Osteoblast (primary cell): ENCODE results near the gene INSRR. TPM values are rescaled to one million over a fixed set of nuclear protein-coding genes. Genes with fewer than 3 reads are reported as not detected.

Experiments
- DNase-seq: peaks from one replicate; pipeline ENCODE4 v3.0.0; 2011; ENCODE audit warnings: low spot score, mixed read lengths; ENCODE audit not compliant: insufficient read length; ENCODE audit errors: missing footprints
- H2AFZ ChIP-seq: 2 replicates; pipeline ENCODE4 v1.6.0; 2011; ENCODE audit warnings: mild to moderate bottlenecking, low read length
- H3K27ac ChIP-seq: 2 replicates; pipeline ENCODE4 v1.5.1; 2011; ENCODE audit warnings: mild to moderate bottlenecking, low read depth, low read length, moderate library complexity
- H3K27me3 ChIP-seq: 2 replicates; pipeline ENCODE4 v1.6.0; 2012; ENCODE audit warnings: mild to moderate bottlenecking, control low read depth, inconsistent platforms, low read length, moderate library complexity; ENCODE audit not compliant: insufficient read depth
- H3K36me3 ChIP-seq: 2 replicates; pipeline ENCODE4 v1.5.1; 2011; ENCODE audit warnings: mild to moderate bottlenecking, low read length, control low read depth, moderate library complexity; ENCODE audit not compliant: insufficient read depth
- H3K4me1 ChIP-seq: 2 replicates; pipeline ENCODE4 v1.5.1; 2011; ENCODE audit warnings: mild to moderate bottlenecking, low read length, control low read depth, moderate library complexity; ENCODE audit not compliant: insufficient read depth
- H3K4me2 ChIP-seq: 2 replicates; pipeline ENCODE4 v1.6.0; 2011; ENCODE audit warnings: mild to moderate bottlenecking, low read length; ENCODE audit not compliant: insufficient read depth
- H3K4me3 ChIP-seq: fragments of 200-600 bp; sonication (generic); 3 replicates; pipeline ENCODE4 v1.5.1; 2012; ENCODE audit warnings: mild to moderate bottlenecking, low read length, inconsistent platforms; ENCODE audit not compliant: insufficient read depth
- H3K79me2 ChIP-seq: 2 replicates; pipeline ENCODE4 v1.6.0; 2012; ENCODE audit warnings: mild to moderate bottlenecking, low read length, control low read depth, inconsistent platforms; ENCODE audit not compliant: insufficient read depth
- H3K9me3 ChIP-seq: 2 replicates; pipeline ENCODE4 v1.5.1; 2011; ENCODE audit warnings: low read depth, low read length, control low read depth
- H4K20me1 ChIP-seq: 2 replicates; pipeline ENCODE4 v1.6.0; 2012; ENCODE audit warnings: mild to moderate bottlenecking, low read length, control low read depth; ENCODE audit not compliant: insufficient read depth
- total RNA-seq: library from RNA; depleted of rRNA; stranded (reverse); fragments of >200 nt; gene quantifications from 2 replicates; pipeline ENCODE4 v1.2.3, GENCODE V29; 2012
- TF ChIP-seq, protein P1 (sequence below): IDR thresholded peaks from 2 replicates; pipeline ENCODE4 v1.5.1; 2011; ENCODE audit warnings: mild to moderate bottlenecking, low read depth, low read length, moderate library complexity; ENCODE audit errors: extremely low read depth

Gene INSRR
- total RNA-seq, 1 donor: 0.36 TPM

DNA sequence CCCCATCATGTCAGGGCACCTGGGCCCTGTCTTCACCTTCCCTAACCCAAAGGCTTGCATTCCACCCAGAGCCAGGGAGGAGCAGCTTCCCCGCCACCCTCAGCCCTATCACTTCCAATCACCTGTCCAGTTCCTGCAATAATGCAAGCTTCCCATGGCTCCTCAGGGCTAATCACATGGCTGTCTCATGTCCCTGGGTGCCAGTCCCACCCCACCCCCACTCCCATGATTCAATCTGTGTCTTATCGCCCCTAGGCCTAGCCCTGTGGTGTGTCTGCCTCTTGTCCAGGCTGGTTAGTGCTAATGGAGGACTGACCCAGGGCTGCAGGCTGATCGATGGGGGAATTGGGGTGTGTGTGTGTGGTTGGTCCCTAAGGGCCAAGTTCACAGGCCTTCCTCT is 23.6 kb upstream of the INSRR start:
- no peaks in the 10 kb centered on the region for H3K9me3 ChIP-seq
- H3K4me3 ChIP-seq: no peak overlapping the region
- no peak overlapping the region for H3K27ac ChIP-seq
- no peaks in the 10 kb centered on the region for H3K79me2 ChIP-seq
- H3K36me3 ChIP-seq: no peaks in the 10 kb centered on the region
- H4K20me1 ChIP-seq: no peaks in the 10 kb centered on the region
- TF ChIP-seq, protein P1, sequence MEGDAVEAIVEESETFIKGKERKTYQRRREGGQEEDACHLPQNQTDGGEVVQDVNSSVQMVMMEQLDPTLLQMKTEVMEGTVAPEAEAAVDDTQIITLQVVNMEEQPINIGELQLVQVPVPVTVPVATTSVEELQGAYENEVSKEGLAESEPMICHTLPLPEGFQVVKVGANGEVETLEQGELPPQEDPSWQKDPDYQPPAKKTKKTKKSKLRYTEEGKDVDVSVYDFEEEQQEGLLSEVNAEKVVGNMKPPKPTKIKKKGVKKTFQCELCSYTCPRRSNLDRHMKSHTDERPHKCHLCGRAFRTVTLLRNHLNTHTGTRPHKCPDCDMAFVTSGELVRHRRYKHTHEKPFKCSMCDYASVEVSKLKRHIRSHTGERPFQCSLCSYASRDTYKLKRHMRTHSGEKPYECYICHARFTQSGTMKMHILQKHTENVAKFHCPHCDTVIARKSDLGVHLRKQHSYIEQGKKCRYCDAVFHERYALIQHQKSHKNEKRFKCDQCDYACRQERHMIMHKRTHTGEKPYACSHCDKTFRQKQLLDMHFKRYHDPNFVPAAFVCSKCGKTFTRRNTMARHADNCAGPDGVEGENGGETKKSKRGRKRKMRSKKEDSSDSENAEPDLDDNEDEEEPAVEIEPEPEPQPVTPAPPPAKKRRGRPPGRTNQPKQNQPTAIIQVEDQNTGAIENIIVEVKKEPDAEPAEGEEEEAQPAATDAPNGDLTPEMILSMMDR: no peak
- H3K4me2 ChIP-seq: no peak overlapping the region
- peaks cover 35% of the 10 kb centered on the region for H3K27me3 ChIP-seq
- no peaks in the 10 kb centered on the region for H3K4me1 ChIP-seq
- no peak overlapping the region for H2AFZ ChIP-seq
- DNase-seq: no peak

DNA sequence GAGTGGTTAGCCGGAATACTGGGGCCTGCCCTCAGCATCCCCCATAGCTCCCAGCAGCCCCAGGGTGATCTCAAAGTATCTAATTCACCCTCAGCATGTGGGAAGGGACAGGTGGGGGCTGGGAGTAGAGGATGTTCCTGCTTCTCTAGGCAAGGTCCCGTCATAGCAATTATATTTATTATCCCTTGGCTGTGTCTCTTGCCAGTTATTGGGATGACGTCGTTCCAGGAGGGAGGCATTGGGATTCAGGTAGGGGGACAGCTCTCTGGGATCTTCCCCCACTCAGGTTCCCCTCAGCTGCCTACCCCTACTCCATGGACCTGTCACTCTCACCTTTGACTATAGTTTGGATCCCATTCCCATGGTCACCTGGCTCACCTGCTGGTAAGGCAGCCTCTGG is 22.7 kb upstream of the INSRR start:
- peaks cover 41% of the 10 kb centered on the region for H3K27me3 ChIP-seq
- no peak overlapping the region for H3K4me2 ChIP-seq
- H4K20me1 ChIP-seq: no peaks in the 10 kb centered on the region
- H3K9me3 ChIP-seq: no peaks in the 10 kb centered on the region
- H3K27ac ChIP-seq: no peak overlapping the region
- H2AFZ ChIP-seq: no peak overlapping the region
- TF ChIP-seq, protein P1: no peak
- no peaks in the 10 kb centered on the region for H3K36me3 ChIP-seq
- no peaks in the 10 kb centered on the region for H3K4me1 ChIP-seq
- no peaks in the 10 kb centered on the region for H3K79me2 ChIP-seq
- no peak for DNase-seq
- H3K4me3 ChIP-seq: no peak overlapping the region

DNA sequence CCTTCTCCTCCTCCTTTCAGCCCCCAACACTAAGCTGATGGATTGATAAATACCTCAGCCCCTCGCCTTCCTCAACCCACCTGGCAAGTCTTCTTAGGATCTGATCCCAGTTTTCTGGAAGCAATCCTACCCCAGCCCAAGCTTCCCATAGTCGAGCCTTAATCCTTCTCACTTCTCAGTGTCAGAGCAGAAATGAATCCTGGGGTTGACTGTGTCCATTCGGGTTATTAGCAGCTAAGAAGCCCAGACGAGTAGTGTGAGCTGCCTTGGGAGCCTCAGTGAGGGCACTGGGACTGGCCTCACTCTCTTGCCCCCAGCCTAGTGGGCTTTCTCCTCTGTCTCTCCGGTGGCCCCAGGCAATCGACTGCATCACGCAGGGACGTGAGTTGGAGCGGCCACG is 22.2 kb upstream of the INSRR start:
- H3K27me3 ChIP-seq: peaks cover 40% of the 10 kb centered on the region

DNA sequence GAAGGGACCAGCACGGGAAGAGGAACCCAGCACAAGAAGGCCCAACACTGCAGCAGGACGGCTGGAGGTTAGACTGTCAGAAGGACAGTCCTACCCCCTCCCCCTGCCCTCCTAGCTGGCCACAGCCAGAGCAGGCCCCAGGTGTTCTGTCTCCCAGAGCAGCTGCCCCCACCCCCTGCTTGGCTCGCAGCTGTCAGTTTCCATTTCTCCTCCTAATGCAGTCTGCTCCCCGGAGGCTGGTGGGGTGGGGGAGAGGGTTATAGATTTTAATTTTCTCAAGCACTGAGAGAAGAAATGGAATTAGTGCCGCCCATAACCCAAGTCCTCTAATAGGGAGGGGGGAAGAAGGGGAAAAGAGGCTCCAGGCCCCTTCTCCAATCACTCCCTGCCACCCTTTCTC is 21.6 kb upstream of the INSRR start:
- Histone ChIP-seq H4K20me1 (no peaks in the 10 kb centered on the region), H3K27ac (no peak overlapping the region), H3K4me3 (no peak overlapping the region), H3K79me2 (no peaks in the 10 kb centered on the region), H3K27me3 (peaks cover 37% of the 10 kb centered on the region), H3K4me1 (no peaks in the 10 kb centered on the region), H2AFZ (no peak overlapping the region), H3K36me3 (no peaks in the 10 kb centered on the region), H3K4me2 (no peak overlapping the region), H3K9me3 (no peaks in the 10 kb centered on the region)
- TF ChIP-seq, protein P1: no peak
- no peak for DNase-seq

More for the DNA sequence above, 22.2 kb upstream of the INSRR start:
- no peaks in the 10 kb centered on the region for H3K36me3 ChIP-seq
- no peaks in the 10 kb centered on the region for H3K9me3 ChIP-seq
- H3K4me3 ChIP-seq: no peak overlapping the region
- DNase-seq: no peak
- H4K20me1 ChIP-seq: no peaks in the 10 kb centered on the region
- TF ChIP-seq, protein P1: no peak
- no peaks in the 10 kb centered on the region for H3K79me2 ChIP-seq
- H3K4me1 ChIP-seq: no peaks in the 10 kb centered on the region
- H3K27ac ChIP-seq: no peak overlapping the region
- H2AFZ ChIP-seq: no peak overlapping the region
- no peak overlapping the region for H3K4me2 ChIP-seq
